GM12878 (cell line): ENCODE results near the gene CDKN1C. TPM values are rescaled to one million over a fixed set of nuclear protein-coding genes. Genes with fewer than 3 reads are reported as not detected.

Experiments
- ATAC-seq: fragments of 200-7000 bp; cut with Tn5 transposase; 3 replicates; pipeline ENCODE4 v1.9.1; 2020; ENCODE audit warnings: mild to moderate bottlenecking, moderate library complexity
- BruUV-seq: library from RNA; stranded (reverse); fragments of 400-500 nt; replicated peaks from 2 replicates; lab custom pipeline; 2021; lab: Mats Ljungman, UMichigan
- CTCF ChIA-PET: fragments of 300-600 bp; sonication (Branson Sonifier 250); formaldehyde crosslinking; extraction: SDS; loops from one replicate; lab custom pipeline; 2021; ENCODE audit warnings: inconsistent platforms; lab: Yijun Ruan, JAX
- POLR2A ChIA-PET: fragments of 350-600 bp; formaldehyde crosslinking; extraction: SDS; loops from one replicate; lab custom pipeline; 2021; ENCODE audit warnings: inconsistent platforms; lab: Charles Lee
- RAD21 ChIA-PET: fragments of 300-600 bp; sonication (Branson Sonifier 250); formaldehyde crosslinking; loops from one replicate; lab custom pipeline; 2023; ENCODE audit warnings: antibody characterized with exemption; ENCODE audit not compliant: unreplicated experiment; lab: Charles Lee
- SMC1A ChIA-PET: fragments of 300-600 bp; sonication (Branson Sonifier 250); formaldehyde crosslinking; loops from one replicate; lab custom pipeline; 2023; ENCODE audit not compliant: unreplicated experiment, uncharacterized antibody; lab: Charles Lee
- DNase-seq: peaks from one replicate; pipeline ENCODE4 v3.0.0-alpha.2; 2011; ENCODE audit warnings: low read depth, low spot score
- FAIRE-seq: peaks from 3 replicates; lab custom pipeline; 2011; peaks lifted over from hg19 to GRCh38; lab: Jason Lieb, UNC
- H2AFZ ChIP-seq: 2 replicates; pipeline ENCODE4 v1.6.0; 2011; ENCODE audit warnings: low read depth, low read length, control low read depth; ENCODE audit not compliant: control insufficient read depth
- H3K27ac ChIP-seq: 2 replicates; pipeline ENCODE4 v1.5.1; 2011; ENCODE audit warnings: control low read depth; ENCODE audit not compliant: control insufficient read depth, insufficient read depth
- H3K27me3 ChIP-seq, 2 experiments: replicated peaks in 1 of 2; 2 replicates each; pipeline versions ENCODE4 v1.6.0 to v1.6.1; 2011; ENCODE audit warnings: low read length in 1 of 2; ENCODE audit not compliant: control insufficient read depth in 2 of 2, insufficient read depth in 2 of 2
- H3K36me3 ChIP-seq, 2 experiments: 2 replicates each; pipeline ENCODE4 v1.5.1; 2011; ENCODE audit warnings: low read length in 1 of 2; ENCODE audit not compliant: control insufficient read depth in 2 of 2, insufficient read depth in 2 of 2
- H3K4me1 ChIP-seq: 2 replicates; pipeline ENCODE4 v1.6.1; 2011; ENCODE audit warnings: mild to moderate bottlenecking, low read length, moderate library complexity, mixed read lengths; ENCODE audit not compliant: control insufficient read depth, insufficient read depth
- H3K4me2 ChIP-seq: 2 replicates; pipeline ENCODE4 v1.6.0; 2011; ENCODE audit warnings: control low read depth; ENCODE audit not compliant: control insufficient read depth, insufficient read depth
- H3K4me3 ChIP-seq: fragments of 200-600 bp; sonication (generic); 2 replicates; pipeline ENCODE4 v1.5.1; 2016
- H3K79me2 ChIP-seq: 2 replicates; pipeline ENCODE4 v1.6.0; 2011; ENCODE audit warnings: low read length; ENCODE audit not compliant: control insufficient read depth, insufficient read depth
- H3K9ac ChIP-seq: 2 replicates; pipeline ENCODE4 v1.8.0; 2011; ENCODE audit warnings: low read length, control low read depth, mixed read lengths; ENCODE audit not compliant: control insufficient read depth, insufficient read depth
- H3K9me3 ChIP-seq: replicated peaks from 3 replicates; pipeline ENCODE4 v1.5.1; 2011; ENCODE audit warnings: mild to moderate bottlenecking, low read length; ENCODE audit not compliant: control insufficient read depth, insufficient read depth
- H4K20me1 ChIP-seq: 2 replicates; pipeline ENCODE4 v1.6.0; 2011; ENCODE audit not compliant: control insufficient read depth, insufficient read depth
- BACH1 ChIP-seq: fragments of 450-650 bp; IDR thresholded peaks from 2 replicates; pipeline ENCODE4 v1.6.1; 2017; ENCODE audit warnings: mild to moderate bottlenecking, borderline replicate concordance
- BRCA1 ChIP-seq: IDR thresholded peaks from 2 replicates; pipeline ENCODE4 v1.6.1; 2011; ENCODE audit warnings: low read depth, low read length, improper control_type of control experiment
- DPF2 ChIP-seq: fragments of 450-650 bp; IDR thresholded peaks from 2 replicates; pipeline ENCODE4 v1.6.1; 2017; ENCODE audit warnings: mild to moderate bottlenecking
- LARP7 ChIP-seq: fragments of 450-650 bp; IDR thresholded peaks from 2 replicates; pipeline ENCODE4 v1.6.1; 2017; ENCODE audit warnings: mild to moderate bottlenecking
- MEF2B ChIP-seq: fragments of 450-650 bp; IDR thresholded peaks from 2 replicates; pipeline ENCODE4 v1.6.1; 2018; ENCODE audit warnings: mild to moderate bottlenecking, moderate library complexity; ENCODE audit not compliant: partially characterized antibody, poor library complexity, severe bottlenecking
- MTA2 ChIP-seq: fragments of 450-650 bp; IDR thresholded peaks from 2 replicates; pipeline ENCODE4 v1.6.1; 2016; ENCODE audit warnings: low read depth, mild to moderate bottlenecking, moderate library complexity
- NFXL1 ChIP-seq: fragments of 450-650 bp; IDR thresholded peaks from 2 replicates; pipeline ENCODE4 v1.6.1; 2017; ENCODE audit warnings: antibody characterized with exemption, mild to moderate bottlenecking, borderline replicate concordance
- POLR2A ChIP-seq: IDR thresholded peaks from 2 replicates; pipeline ENCODE4 v1.6.1; 2011; ENCODE audit warnings: low read depth, mild to moderate bottlenecking, low read length
- POLR2AphosphoS2 ChIP-seq: IDR thresholded peaks from 2 replicates; pipeline ENCODE4 v1.6.1; 2011; ENCODE audit warnings: low read depth, mild to moderate bottlenecking, low read length, improper control_type of control experiment, moderate library complexity
- RB1 ChIP-seq: fragments of 450-650 bp; formaldehyde crosslinking; IDR thresholded peaks from 2 replicates; pipeline ENCODE4 v1.6.1; 2017; ENCODE audit warnings: mild to moderate bottlenecking, borderline replicate concordance
- SMARCA5 ChIP-seq: fragments of 450-650 bp; IDR thresholded peaks from 2 replicates; pipeline ENCODE4 v1.6.1; 2017; ENCODE audit warnings: mild to moderate bottlenecking
- SMC3 ChIP-seq: IDR thresholded peaks from 2 replicates; pipeline ENCODE4 v1.6.1; 2011; ENCODE audit warnings: low read length, improper control_type of control experiment, borderline replicate concordance
- STAT1 ChIP-seq: fragments of 450-650 bp; conservative IDR thresholded peaks from 2 replicates; pipeline ENCODE4 v1.6.1; 2014; ENCODE audit warnings: antibody characterized with exemption, mild to moderate bottlenecking
- ZBED1 ChIP-seq: IDR thresholded peaks from 2 replicates; pipeline ENCODE4 v1.6.1; 2016; ENCODE audit warnings: borderline replicate concordance
- WGBS: methylation state at CpG from one replicate; pipeline ENCODE4 v1.1.6; 2016; ENCODE audit warnings: low lambda C conversion rate; ENCODE audit not compliant: insufficient replicate concordance, insufficient coverage; ENCODE audit errors: missing lambda C conversion rate; 5-methylcytosine and 5-hydroxymethylcytosine counted together
- in situ Hi-C: fragments of 300-500 bp; cut with MboI; formaldehyde crosslinking; loops from 9 replicates; pipeline ENCODE4 v1.14.3; 2018; ENCODE audit warnings: mixed read lengths
- intact Hi-C: fragments of 100-400 bp; cut with micrococcal nuclease; formaldehyde crosslinking; loops from one replicate; pipeline ENCODE4 v1.14.2; 2022; ENCODE audit not compliant: unreplicated experiment
- polyA plus RNA-seq, 11 experiments: library from polyadenylated mRNA; depleted of rRNA in 4 of 11; unstranded in 6 of 11; stranded (reverse) in 5 of 11; fragments of >200 nt; fragmentation: Nextera tagmentation in 4 of 11; fragmentation: Illumina TruSeq in 1 of 11; extraction: Ambion mirVana in 4 of 11; extraction: Trizol in 1 of 11; gene quantifications; 1 replicate in 1 of 11; 2 replicates in 10 of 11; pipeline versions ENCODE4 v1.2.1 to v1.2.3, GENCODE V29; 2011 to 2016; ENCODE audit warnings: inconsistent platforms in 2 of 11, missing spikeins in 2 of 11, low read depth in 1 of 11
- total RNA-seq, 4 experiments: library from RNA; depleted of rRNA in 3 of 4; stranded (reverse); fragments of >200 nt in 3 of 4; fragmentation: Illumina TruSeq in 1 of 4; extraction: Trizol in 1 of 4; gene quantifications; 2 replicates each; pipeline versions ENCODE4 v1.2.1 to v1.2.3, GENCODE V29; 2013 to 2021
- TF ChIP-seq, protein P1 (sequence below): IDR thresholded peaks from 2 replicates; pipeline ENCODE4 v1.6.1; 2011; ENCODE audit warnings: borderline replicate concordance, low read depth, mild to moderate bottlenecking, moderate library complexity, mixed read lengths, low read length; ENCODE audit not compliant: insufficient read depth; ENCODE audit errors: extremely low read length
- TF ChIP-seq, protein P2 (sequence below): fragments of 450-650 bp; formaldehyde crosslinking; IDR thresholded peaks from 2 replicates; pipeline ENCODE4 v1.5.0; 2022; ENCODE audit warnings: mild to moderate bottlenecking, missing genetic modification characterization
- TF ChIP-seq, protein P3 (sequence below), 3 experiments: IDR thresholded peaks in 2 of 3; conservative IDR thresholded peaks in 1 of 3; 2 replicates each; pipeline ENCODE4 v1.5.1; 2011; ENCODE audit warnings: low read depth in 3 of 3, low read length in 3 of 3, mild to moderate bottlenecking in 3 of 3, control low read depth in 2 of 3, moderate library complexity in 2 of 3, inconsistent platforms in 1 of 3, mixed read lengths in 1 of 3; ENCODE audit not compliant: control insufficient read depth in 2 of 3, insufficient read depth in 1 of 3; ENCODE audit errors: extremely low read depth in 1 of 3

The CDKN1C gene
- total and polyA plus RNA-seq, 10 of the 15 experiments (the other 5 are each of a cell fraction or from before 2014, with no cell fraction given) = 0.05 to 0.21 (median 0.14) TPM; not detected in 7

DNA sequence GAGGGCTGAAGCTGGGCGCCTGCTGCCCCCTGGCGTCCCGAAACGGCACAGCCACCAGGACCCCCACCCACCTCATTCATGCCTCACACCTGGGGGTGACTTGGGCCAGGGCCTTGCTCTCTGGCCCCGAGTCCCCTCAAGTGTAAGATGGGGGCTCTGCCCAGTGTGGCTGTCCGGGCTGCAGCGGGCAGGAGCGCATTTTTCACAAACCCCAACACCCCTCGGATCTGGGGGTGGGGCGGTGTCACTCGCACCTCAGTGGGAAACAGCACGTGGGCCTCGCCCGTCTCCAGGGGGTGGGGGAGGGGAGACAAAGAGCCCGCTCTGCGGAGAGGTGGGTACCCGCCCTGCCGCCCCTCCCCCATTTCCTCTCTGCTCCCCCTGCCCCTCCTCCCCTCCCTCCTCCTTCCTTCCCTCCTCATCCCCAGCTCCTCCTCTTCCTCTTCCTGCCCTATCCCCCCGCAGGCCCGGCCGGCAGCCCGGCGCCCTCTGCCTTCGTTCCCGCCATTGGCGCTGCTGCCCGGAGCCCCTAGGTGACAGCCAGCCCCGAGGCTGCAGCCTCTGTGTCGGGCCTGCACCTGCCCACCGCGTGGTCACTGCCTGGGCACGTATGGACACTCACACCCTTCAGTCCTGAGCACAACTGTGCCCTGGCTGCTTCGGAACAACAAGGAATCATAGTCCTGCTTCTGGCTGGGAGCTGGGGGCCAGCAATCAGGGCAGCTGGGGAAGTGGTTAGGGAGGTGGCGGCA is 6.8 kb upstream of the CDKN1C start:
- H3K27me3 ChIP-seq = no peaks in the 10 kb centered on the region
- ATAC-seq = peak; percentile 80
- peaks cover 4% of the 10 kb centered on the region for H3K4me1 ChIP-seq
- H3K27ac ChIP-seq = no peak overlapping the region
- no peaks in the 10 kb centered on the region for H4K20me1 ChIP-seq
- H3K4me3 ChIP-seq = peak overlapping the region; percentile 58
- H3K79me2 ChIP-seq = no peaks in the 10 kb centered on the region
- ChIA-PET POLR2A (interaction anchor here (0.8 to 1.3 kb wide), 2 partner anchors 10 to 38 kb away, joined by 4 to 6 read pairs; a partner anchor contains a TSS), RAD21 (interaction anchor here (1.2 to 8.3 kb wide), 4 partner anchors 10 to 358 kb away, joined by 8 to 151 read pairs (median 12); partner anchors contain the start of gene PHLDA2), CTCF (interaction anchor here (0.6 to 10.2 kb wide), 16 partner anchors 10 to 587 kb away, joined by 3 to 233 read pairs (median 4); partner anchors contain the start of gene PHLDA2), SMC1A (interaction anchor here (0.9 to 6.9 kb wide), 8 partner anchors 10 to 365 kb away, joined by 3 to 108 read pairs (median 6); partner anchors contain the start of gene PHLDA2)
- no TSS peak for BruUV-seq
- in situ Hi-C loops (no loop called here), intact Hi-C loops (loop anchor here (1.0 to 2.0 kb wide), 2 partner anchors 38 to 360 kb away; no protein-coding TSS in a partner anchor)
- H3K36me3 ChIP-seq = no peaks in the 10 kb centered on the region
- no peak for FAIRE-seq
- DNase-seq = no peak
- H3K9me3 ChIP-seq = no peaks in the 10 kb centered on the region
- H3K4me2 ChIP-seq = peak overlapping the region; percentile 90
- WGBS = 3% methylated on average over 26 of the region's 34 CpGs
- peak overlapping the region; percentile 75 for H2AFZ ChIP-seq
- H3K9ac ChIP-seq = peak overlapping the region; percentile 52
- no peak for TF ChIP-seq BRCA1
- no peak for TF ChIP-seq LARP7
- peak; percentile 55 for TF ChIP-seq MEF2B
- peak; percentile 26; the same call in 1 of the 2 replicates for TF ChIP-seq MTA2
- peak; percentile 80; the same call in 1 of the 2 replicates for TF ChIP-seq NFXL1
- TF ChIP-seq, protein P1, sequence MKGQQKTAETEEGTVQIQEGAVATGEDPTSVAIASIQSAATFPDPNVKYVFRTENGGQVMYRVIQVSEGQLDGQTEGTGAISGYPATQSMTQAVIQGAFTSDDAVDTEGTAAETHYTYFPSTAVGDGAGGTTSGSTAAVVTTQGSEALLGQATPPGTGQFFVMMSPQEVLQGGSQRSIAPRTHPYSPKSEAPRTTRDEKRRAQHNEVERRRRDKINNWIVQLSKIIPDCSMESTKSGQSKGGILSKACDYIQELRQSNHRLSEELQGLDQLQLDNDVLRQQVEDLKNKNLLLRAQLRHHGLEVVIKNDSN = no peak
- TF ChIP-seq POLR2AphosphoS2 = no peak
- TF ChIP-seq DPF2 = no peak; the same call in 1 of the 2 replicates
- no peak for TF ChIP-seq STAT1
- TF ChIP-seq, protein P2, sequence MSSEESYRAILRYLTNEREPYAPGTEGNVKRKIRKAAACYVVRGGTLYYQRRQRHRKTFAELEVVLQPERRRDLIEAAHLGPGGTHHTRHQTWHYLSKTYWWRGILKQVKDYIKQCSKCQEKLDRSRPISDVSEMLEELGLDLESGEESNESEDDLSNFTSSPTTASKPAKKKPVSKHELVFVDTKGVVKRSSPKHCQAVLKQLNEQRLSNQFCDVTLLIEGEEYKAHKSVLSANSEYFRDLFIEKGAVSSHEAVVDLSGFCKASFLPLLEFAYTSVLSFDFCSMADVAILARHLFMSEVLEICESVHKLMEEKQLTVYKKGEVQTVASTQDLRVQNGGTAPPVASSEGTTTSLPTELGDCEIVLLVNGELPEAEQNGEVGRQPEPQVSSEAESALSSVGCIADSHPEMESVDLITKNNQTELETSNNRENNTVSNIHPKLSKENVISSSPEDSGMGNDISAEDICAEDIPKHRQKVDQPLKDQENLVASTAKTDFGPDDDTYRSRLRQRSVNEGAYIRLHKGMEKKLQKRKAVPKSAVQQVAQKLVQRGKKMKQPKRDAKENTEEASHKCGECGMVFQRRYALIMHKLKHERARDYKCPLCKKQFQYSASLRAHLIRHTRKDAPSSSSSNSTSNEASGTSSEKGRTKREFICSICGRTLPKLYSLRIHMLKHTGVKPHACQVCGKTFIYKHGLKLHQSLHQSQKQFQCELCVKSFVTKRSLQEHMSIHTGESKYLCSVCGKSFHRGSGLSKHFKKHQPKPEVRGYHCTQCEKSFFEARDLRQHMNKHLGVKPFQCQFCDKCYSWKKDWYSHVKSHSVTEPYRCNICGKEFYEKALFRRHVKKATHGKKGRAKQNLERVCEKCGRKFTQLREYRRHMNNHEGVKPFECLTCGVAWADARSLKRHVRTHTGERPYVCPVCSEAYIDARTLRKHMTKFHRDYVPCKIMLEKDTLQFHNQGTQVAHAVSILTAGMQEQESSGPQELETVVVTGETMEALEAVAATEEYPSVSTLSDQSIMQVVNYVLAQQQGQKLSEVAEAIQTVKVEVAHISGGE (CRISPR knock-in tag) = peak; percentile 80
- peak; percentile 59; the same call in 1 of the 2 replicates for TF ChIP-seq POLR2A
- TF ChIP-seq RB1 = peak; percentile 47; the same call in 1 of the 2 replicates
- TF ChIP-seq SMARCA5 = peak; percentile 71; the same call in 1 of the 2 replicates
- TF ChIP-seq, protein P3, sequence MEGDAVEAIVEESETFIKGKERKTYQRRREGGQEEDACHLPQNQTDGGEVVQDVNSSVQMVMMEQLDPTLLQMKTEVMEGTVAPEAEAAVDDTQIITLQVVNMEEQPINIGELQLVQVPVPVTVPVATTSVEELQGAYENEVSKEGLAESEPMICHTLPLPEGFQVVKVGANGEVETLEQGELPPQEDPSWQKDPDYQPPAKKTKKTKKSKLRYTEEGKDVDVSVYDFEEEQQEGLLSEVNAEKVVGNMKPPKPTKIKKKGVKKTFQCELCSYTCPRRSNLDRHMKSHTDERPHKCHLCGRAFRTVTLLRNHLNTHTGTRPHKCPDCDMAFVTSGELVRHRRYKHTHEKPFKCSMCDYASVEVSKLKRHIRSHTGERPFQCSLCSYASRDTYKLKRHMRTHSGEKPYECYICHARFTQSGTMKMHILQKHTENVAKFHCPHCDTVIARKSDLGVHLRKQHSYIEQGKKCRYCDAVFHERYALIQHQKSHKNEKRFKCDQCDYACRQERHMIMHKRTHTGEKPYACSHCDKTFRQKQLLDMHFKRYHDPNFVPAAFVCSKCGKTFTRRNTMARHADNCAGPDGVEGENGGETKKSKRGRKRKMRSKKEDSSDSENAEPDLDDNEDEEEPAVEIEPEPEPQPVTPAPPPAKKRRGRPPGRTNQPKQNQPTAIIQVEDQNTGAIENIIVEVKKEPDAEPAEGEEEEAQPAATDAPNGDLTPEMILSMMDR (IDR thresholded peaks at IDR 0.05 in 2 of 3, conservative IDR thresholded peaks at IDR 0.05 in 1 of 3; ENCODE audit: control insufficient read depth in 2 of 3, extremely low read depth in 1 of 3, insufficient read depth in 1 of 3, low read depth in 3 of 3, low read length in 3 of 3) = peak; percentile 82 to 92 (median 83)
- TF ChIP-seq SMC3 = peak; percentile 58; the same call in 1 of the 2 replicates
- TF ChIP-seq ZBED1 = no peak
- TF ChIP-seq BACH1 = 0 out of 2 replicates have a peak, but pooled peaks have one; percentile 8
